Astrocyte (in vitro differentiated cells and primary cell): Measurements from ENCODE around the gene CACNA1D. TPM values are rescaled to one million over a fixed set of nuclear protein-coding genes. Genes with fewer than 3 reads are reported as not detected.

Source experiments
- DNase-seq: peaks from one replicate; pipeline ENCODE4 v3.0.0-alpha.2; 2010; ENCODE audit warnings: low read depth
- FAIRE-seq: peaks from 2 replicates; lab custom pipeline; 2011; peaks lifted over from hg19 to GRCh38; lab: Jason Lieb, UNC
- H2AFZ ChIP-seq: 2 replicates; pipeline ENCODE4 v1.6.0; 2012; ENCODE audit warnings: low read depth, low read length, inconsistent platforms
- H3K27ac ChIP-seq: 2 replicates; pipeline ENCODE4 v1.5.1; 2011; ENCODE audit warnings: low read depth, low read length, inconsistent platforms
- H3K27me3 ChIP-seq: 2 replicates; pipeline ENCODE4 v1.6.0; 2011; ENCODE audit warnings: low read length, inconsistent platforms; ENCODE audit not compliant: insufficient read depth
- H3K36me3 ChIP-seq: 2 replicates; pipeline ENCODE4 v1.5.1; 2011; ENCODE audit warnings: low read length, inconsistent platforms; ENCODE audit not compliant: insufficient read depth
- H3K4me1 ChIP-seq: 2 replicates; pipeline ENCODE4 v1.5.1; 2011; ENCODE audit warnings: low read length, inconsistent platforms; ENCODE audit not compliant: insufficient read depth
- H3K4me2 ChIP-seq: 2 replicates; pipeline ENCODE4 v1.6.0; 2012; ENCODE audit warnings: low read length, inconsistent platforms
- H3K4me3 ChIP-seq: 2 replicates; pipeline ENCODE4 v1.5.1; 2011; ENCODE audit warnings: low read depth, mild to moderate bottlenecking, low read length, inconsistent platforms; ENCODE audit not compliant: insufficient read depth
- H3K79me2 ChIP-seq: 2 replicates; pipeline ENCODE4 v1.6.0; 2012; ENCODE audit warnings: mild to moderate bottlenecking, low read length, inconsistent platforms; ENCODE audit not compliant: insufficient read depth
- H3K9ac ChIP-seq: 2 replicates; pipeline ENCODE4 v1.6.0; 2012; ENCODE audit warnings: mild to moderate bottlenecking, low read length, inconsistent platforms
- H3K9me3 ChIP-seq: 2 replicates; pipeline ENCODE4 v1.5.1; 2012; ENCODE audit warnings: low read depth, mild to moderate bottlenecking, low read length, inconsistent platforms; ENCODE audit not compliant: insufficient read depth
- H4K20me1 ChIP-seq: 2 replicates; pipeline ENCODE4 v1.6.0; 2012; ENCODE audit warnings: low read length, inconsistent platforms; ENCODE audit not compliant: insufficient read depth
- H3K27ac Mint-ChIP-seq: one replicate; pipeline ENCODE4 v1.8.0; 2021; ENCODE audit warnings: mild to moderate bottlenecking, mixed read lengths; ENCODE audit not compliant: unreplicated experiment
- H3K27me3 Mint-ChIP-seq: one replicate; pipeline ENCODE4 v1.8.0; 2021; ENCODE audit warnings: low read depth, mixed read lengths; ENCODE audit not compliant: unreplicated experiment
- H3K36me3 Mint-ChIP-seq: one replicate; pipeline ENCODE4 v1.8.0; 2021; ENCODE audit warnings: low read depth, mixed read lengths; ENCODE audit not compliant: unreplicated experiment
- H3K4me1 Mint-ChIP-seq: one replicate; pipeline ENCODE4 v1.8.0; 2021; ENCODE audit warnings: low read depth, mixed read lengths; ENCODE audit not compliant: unreplicated experiment
- H3K4me3 Mint-ChIP-seq: one replicate; pipeline ENCODE4 v1.8.0; 2021; ENCODE audit warnings: mild to moderate bottlenecking, moderate library complexity, mixed read lengths; ENCODE audit not compliant: unreplicated experiment
- H3K9me3 Mint-ChIP-seq: one replicate; pipeline ENCODE4 v1.8.0; 2021; ENCODE audit warnings: mild to moderate bottlenecking, mixed read lengths; ENCODE audit not compliant: unreplicated experiment
- CTCF ChIP-seq: IDR thresholded peaks from 2 replicates; pipeline ENCODE4 v1.5.1; 2011; ENCODE audit warnings: low read depth, mild to moderate bottlenecking, inconsistent platforms, low read length, moderate library complexity; ENCODE audit not compliant: insufficient read depth
- EZH2 ChIP-seq: IDR thresholded peaks from 2 replicates; pipeline ENCODE4 v1.6.1; 2012; ENCODE audit warnings: mild to moderate bottlenecking, low read length, inconsistent platforms; ENCODE audit not compliant: insufficient read depth
- total RNA-seq: library from RNA; stranded (reverse); gene quantifications from 2 replicates; pipeline ENCODE4 v1.2.1, GENCODE V29; 2021

Gene CACNA1D
- total RNA-seq, 1 donor from 2014 or later = 0.41 TPM

DNA sequence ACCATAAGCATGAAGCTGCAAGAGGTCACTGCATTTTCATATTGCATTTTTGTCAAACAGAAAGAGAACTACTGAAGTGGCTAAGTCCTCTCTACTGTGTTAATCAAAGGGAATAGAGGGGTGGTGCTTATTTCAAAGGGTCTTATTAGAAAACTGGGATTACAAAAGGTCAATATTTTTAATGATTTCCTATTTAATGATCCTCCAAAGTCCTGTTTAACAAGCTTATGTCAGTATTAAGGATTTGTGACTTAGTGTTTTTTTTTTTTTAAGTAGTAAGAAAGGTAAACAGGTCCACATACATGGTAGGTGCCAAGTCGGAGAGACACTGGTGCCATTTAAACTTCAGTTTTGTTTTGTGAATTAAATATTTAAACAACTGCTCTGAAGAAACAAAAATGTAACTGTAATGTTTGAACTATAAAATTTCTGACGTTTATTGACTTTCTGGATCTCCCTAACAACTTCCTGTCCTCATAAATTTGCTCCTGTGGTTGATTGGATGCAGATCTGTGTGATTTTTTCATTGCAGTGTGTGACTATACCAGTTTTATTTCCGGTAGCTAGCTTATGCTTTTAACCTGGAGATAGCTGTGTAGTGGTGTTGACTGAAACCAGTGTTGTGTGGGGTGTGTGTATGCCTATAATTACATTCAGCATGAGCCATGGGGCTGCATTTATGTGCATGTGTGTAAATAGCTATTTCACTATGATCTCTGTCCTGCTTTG is 8.6 kb upstream of the CACNA1D start:
- no peak for TF ChIP-seq EZH2
- no peak for TF ChIP-seq CTCF
- no peaks in the 10 kb centered on the region for H3K27me3 ChIP-seq
- H3K36me3 ChIP-seq = no peaks in the 10 kb centered on the region
- no peaks in the 10 kb centered on the region for H3K4me1 ChIP-seq
- H3K9ac ChIP-seq = no peak overlapping the region
- FAIRE-seq = no peak
- no peak overlapping the region for H3K4me3 ChIP-seq
- no peaks in the 10 kb centered on the region for H3K9me3 ChIP-seq
- no peak overlapping the region for H3K4me2 ChIP-seq
- Mint-ChIP-seq H3K4me3 (no peak overlapping the region), H3K27ac (no peak overlapping the region), H3K27me3 (peaks cover 11% of the 10 kb centered on the region), H3K4me1 (no peaks in the 10 kb centered on the region), H3K9me3 (no peaks in the 10 kb centered on the region), H3K36me3 (no peaks in the 10 kb centered on the region)
- H3K27ac ChIP-seq = no peak overlapping the region
- no peaks in the 10 kb centered on the region for H4K20me1 ChIP-seq
- no peak for DNase-seq
- no peak overlapping the region for H2AFZ ChIP-seq
- H3K79me2 ChIP-seq = no peaks in the 10 kb centered on the region

DNA sequence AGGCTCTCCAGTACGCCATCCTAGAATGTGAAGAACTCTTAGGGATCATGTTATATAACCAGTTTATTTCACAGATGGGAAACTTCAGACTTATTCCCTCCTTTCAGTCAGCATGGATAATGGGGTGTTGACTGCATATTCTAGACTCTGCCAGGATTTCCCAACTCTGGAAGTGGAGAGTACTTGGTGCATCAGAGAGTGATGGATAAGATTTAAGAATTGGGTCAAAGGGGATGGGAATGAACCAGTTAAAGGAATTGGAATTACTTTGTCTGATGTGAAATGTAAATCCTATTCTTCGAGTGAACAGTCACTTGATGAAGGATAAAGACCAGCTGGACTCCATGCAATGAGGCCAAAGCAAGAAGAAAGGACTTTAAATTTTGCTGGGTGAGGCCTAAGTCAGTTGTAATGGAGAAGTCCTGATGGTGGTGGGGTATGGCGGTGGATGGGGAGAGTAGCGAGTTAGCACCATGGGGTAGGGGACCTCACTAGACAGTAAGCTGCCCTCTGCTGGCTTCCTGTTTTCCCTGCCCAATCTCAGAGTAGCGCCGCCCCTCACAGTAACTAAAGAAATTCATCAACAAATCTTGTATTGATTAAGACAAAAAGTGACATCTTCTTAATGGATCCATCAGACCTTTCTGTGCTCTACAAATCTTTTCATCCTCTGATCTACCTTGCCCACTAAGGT is 7.3 kb upstream of the CACNA1D start:
- Histone ChIP-seq H3K4me1 (no peaks in the 10 kb centered on the region), H3K79me2 (no peaks in the 10 kb centered on the region), H3K36me3 (no peaks in the 10 kb centered on the region), H3K4me2 (no peak overlapping the region), H3K27me3 (peaks cover 2% of the 10 kb centered on the region), H4K20me1 (no peaks in the 10 kb centered on the region), H2AFZ (no peak overlapping the region), H3K9me3 (no peaks in the 10 kb centered on the region), H3K27ac (no peak overlapping the region), H3K9ac (no peak overlapping the region), H3K4me3 (no peak overlapping the region)
- FAIRE-seq = no peak
- Mint-ChIP-seq H3K4me1 (no peaks in the 10 kb centered on the region), H3K4me3 (no peak overlapping the region), H3K36me3 (no peaks in the 10 kb centered on the region), H3K27ac (no peak overlapping the region), H3K27me3 (peaks cover 14% of the 10 kb centered on the region), H3K9me3 (no peaks in the 10 kb centered on the region)
- no peak for TF ChIP-seq EZH2
- no peak for TF ChIP-seq CTCF
- DNase-seq = no peak

- H3K36me3 Mint-ChIP-seq = no peaks in the 10 kb centered on the region
- no peaks in the 10 kb centered on the region for H3K9me3 ChIP-seq
- no peak for FAIRE-seq
- no peaks in the 10 kb centered on the region for H3K79me2 ChIP-seq
- peaks cover 10% of the 10 kb centered on the region for H3K27me3 ChIP-seq
- DNase-seq = no peak
- H3K4me3 Mint-ChIP-seq = no peak overlapping the region
- no peak overlapping the region for H3K27ac ChIP-seq
- no peak overlapping the region for H3K27ac Mint-ChIP-seq
- no peaks in the 10 kb centered on the region for H3K36me3 ChIP-seq
- no peak overlapping the region for H3K4me2 ChIP-seq
- no peaks in the 10 kb centered on the region for H4K20me1 ChIP-seq
- H3K4me1 ChIP-seq = peaks cover 3% of the 10 kb centered on the region
- no peak overlapping the region for H2AFZ ChIP-seq
- H3K4me1 Mint-ChIP-seq = no peaks in the 10 kb centered on the region
- no peak overlapping the region for H3K9ac ChIP-seq
- TF ChIP-seq EZH2 = no peak
- no peak for TF ChIP-seq CTCF
- H3K4me3 ChIP-seq = no peak overlapping the region
- no peaks in the 10 kb centered on the region for H3K9me3 Mint-ChIP-seq
- peaks cover 23% of the 10 kb centered on the region for H3K27me3 Mint-ChIP-seq
These were observed 5.0 kb upstream of the CACNA1D start for GRCh38 chr3:53489386-53489785.
